Stimulated activated CD4-positive, alpha-beta T cell treated with anti-CD3 and anti-CD28 coated beads, Interleukin-12 subunit alpha, Interleukin-12 subunit beta, amount 100 ng/mL, for 24 hours (primary cell): ENCODE results near the gene NAA11.

ENCODE experiments used
- DNase-seq, 2 experiments: peaks; one replicate each; pipeline ENCODE4 v3.0.0-alpha.2; 2020; ENCODE audit warnings: low read depth in 2 of 2

The NAA11 gene

DNA sequence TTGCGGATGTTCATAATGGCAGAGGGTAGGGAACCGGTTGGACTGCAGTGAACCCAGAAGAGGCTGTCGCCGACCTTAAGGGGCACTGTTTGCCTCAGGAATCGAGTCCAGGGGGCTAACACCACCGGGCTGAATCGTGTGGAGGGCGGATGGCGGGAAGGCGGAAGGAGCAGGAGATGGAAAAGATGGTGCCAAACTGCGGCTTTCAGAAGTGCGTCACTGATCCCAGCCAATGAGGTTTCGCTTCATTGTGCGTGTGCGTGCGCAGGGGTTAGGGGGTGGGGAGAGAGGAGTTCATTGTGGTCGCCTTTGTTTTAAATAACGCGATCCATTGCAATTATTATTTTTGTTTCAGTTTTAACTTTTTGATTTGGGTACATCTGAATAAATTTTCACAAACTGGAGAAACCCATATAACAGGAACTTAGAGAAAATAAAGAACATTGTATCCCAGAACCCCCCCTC is at the start of gene NAA11:
Gene NAA11, minus strand, starts transcription at position 198 of the 465 bp plus-strand sequence. Its CDS starts 184 bp downstream, at position 14.
- no peak for DNase-seq

DNA sequence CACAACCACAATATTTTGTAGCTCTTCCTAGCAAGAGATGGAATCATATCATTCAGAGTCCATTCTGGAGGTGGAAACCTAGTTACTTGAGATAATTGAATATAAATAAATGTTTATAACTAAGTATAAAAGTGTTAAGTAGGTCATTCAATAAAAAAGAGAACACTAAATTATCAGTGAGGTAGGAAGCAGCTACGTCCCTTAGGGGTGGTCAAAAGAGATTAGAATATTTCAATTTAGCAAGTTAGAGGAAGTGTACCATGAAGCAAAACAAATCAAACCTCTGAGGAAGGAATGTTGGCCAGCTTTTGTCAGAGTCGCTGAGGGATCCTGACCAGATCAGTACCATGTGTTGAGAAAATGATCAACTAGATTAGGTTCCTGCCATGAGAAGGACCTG is 44.2 kb upstream of the NAA11 start:
- DNase-seq: no peak

- no peak for DNase-seq
Measured at GRCh38 chr4:79367096-79367495, 41.2 kb upstream of the NAA11 start.

DNA sequence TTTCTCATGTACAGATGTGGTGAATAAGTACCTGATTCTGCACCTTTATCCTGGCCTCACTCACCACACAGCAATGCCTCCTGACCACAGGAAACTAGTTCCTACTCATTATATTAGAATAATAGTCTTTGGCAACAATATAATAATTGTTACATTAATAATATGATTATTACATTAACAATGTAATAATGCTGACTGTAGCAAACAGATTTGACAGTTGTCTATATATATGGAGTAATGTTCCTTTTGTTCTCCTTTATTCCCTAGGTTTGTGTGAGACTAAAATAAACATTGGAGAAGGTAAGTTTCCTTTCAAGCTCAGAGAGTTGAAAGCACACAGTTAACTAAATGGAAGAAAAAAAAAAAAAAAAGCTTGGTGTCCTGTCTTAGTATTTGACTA is 40.6 kb upstream of the NAA11 start:
- DNase-seq: no peak

- no peak for DNase-seq
Measured at GRCh38 chr4:79364061-79364460, 38.2 kb upstream of the NAA11 start.

- DNase-seq: no peak
Measured at GRCh38 chr4:79362626-79363025, 36.8 kb upstream of the NAA11 start.

DNA sequence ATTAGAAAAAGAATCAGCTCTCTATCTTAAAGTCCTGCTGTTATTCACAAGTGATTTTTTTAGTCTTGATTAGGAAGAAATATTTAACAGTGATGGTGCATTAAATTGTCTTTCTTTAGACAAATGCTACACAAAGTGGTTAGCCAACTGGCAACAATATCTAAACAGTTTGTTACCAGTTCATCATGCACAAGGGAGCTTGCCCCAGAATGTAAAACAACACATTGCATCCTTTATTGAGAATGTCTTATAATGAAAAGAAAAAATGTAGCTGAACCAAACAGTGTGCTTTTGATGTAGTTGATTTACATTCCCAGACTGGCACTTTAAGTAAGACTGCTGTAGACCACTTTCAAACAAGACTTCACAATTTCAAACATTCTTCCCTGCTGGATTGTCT is 34.1 kb upstream of the NAA11 start:
- DNase-seq: no peak

GRCh38 chr4:79358438-79358837 is 32.6 kb upstream of the NAA11 start:
- no peak for DNase-seq

DNA sequence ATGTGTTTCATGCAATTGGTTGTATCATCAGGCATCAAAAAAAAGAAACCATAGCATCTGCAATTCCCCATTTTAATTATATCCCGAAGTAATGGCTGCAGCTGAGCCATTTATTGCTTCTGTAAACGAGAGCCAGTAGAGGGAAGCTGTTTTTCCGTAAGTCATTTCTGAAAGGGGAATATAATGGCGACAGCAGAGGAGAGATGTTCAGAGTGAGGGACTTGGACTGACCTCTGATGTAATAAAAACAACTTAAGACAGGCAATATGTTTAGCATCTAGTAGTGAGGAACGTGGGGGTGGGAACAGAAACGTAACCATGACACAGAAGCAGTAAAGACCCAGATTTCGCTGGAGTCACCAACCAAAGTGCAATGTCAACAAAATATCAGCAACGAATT is 31.5 kb upstream of the NAA11 start:
- DNase-seq: no peak

GRCh38 chr4:79353075-79353474 is 27.2 kb upstream of the NAA11 start:
- no peak for DNase-seq

GRCh38 chr4:79348405-79348804 is 22.5 kb upstream of the NAA11 start:
- no peak for DNase-seq

DNA sequence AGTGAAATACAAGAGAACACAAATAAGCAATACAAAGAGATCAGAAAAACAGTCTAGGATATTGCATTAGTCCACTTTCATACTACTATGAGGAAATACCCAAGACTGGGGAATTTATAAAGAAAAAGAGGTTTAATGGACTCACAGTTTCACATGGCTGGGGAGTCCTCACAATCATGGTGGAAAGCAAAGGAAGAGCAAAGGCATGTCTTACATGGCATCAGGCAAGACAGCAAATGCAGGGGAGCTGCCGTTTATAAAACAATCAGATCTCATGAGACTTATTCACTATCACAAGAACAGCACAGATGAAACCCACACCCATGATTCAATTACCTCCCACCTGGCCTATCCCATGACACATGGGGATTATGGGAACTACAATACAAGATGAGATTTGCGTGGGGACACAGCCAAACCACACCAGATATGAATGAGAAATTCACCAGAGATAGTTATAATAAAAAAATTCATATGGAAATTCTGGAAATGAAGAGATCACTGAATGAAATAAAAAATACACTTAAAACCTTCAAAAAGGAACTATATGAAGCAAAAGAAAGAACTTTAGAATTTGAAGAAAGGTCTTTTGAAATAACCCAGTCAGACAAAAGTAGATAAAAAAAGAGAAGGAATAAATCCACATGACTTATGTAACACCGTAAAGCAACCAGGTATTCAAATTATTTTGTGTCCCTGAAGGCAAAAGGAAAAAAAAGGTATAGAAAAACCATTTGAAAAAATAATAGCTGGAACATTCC is 16.2 kb upstream of the NAA11 start:
- no peak for DNase-seq

- DNase-seq: no peak
Measured at GRCh38 chr4:79340568-79340967, 14.7 kb upstream of the NAA11 start.

DNA sequence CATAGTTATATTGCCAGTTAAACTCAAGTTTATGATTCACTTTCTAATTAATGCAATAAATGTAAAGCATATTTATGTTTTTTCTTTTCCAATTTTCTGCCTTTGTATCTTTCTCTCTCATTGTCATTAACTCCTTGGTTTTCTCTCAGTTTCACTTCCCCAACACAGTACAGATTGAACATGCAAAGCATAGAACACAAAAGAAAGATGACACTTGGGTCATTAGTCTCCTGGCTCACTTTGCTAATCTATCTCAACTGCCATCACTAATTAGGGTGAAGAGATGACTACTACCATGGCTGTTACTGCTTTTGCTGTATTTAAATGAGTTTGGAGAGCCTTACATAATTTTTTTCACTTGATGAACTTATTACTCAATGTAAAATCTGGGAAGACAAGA is 12.3 kb upstream of the NAA11 start:
- DNase-seq: no peak

- DNase-seq: no peak
Measured at GRCh38 chr4:79334783-79335182, 8.9 kb upstream of the NAA11 start.

DNA sequence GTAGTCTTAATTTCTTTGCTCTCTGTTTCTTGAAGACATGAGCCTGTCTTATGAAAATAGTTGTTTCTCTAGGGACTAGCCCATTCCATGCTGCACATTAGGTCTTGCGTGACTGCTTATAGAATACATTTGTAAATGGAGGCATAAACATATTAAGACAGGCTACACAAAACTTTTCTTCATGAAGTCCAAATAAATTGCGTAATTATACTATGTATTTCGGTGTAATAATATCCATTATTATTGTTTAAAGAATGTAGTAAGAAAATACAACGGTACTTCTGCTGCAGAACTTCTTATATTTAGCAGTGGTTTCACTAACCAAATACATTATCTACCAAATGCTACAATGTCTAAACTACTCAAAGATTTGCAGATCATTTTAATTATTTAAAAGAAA is 8.5 kb upstream of the NAA11 start:
- DNase-seq: no peak

DNA sequence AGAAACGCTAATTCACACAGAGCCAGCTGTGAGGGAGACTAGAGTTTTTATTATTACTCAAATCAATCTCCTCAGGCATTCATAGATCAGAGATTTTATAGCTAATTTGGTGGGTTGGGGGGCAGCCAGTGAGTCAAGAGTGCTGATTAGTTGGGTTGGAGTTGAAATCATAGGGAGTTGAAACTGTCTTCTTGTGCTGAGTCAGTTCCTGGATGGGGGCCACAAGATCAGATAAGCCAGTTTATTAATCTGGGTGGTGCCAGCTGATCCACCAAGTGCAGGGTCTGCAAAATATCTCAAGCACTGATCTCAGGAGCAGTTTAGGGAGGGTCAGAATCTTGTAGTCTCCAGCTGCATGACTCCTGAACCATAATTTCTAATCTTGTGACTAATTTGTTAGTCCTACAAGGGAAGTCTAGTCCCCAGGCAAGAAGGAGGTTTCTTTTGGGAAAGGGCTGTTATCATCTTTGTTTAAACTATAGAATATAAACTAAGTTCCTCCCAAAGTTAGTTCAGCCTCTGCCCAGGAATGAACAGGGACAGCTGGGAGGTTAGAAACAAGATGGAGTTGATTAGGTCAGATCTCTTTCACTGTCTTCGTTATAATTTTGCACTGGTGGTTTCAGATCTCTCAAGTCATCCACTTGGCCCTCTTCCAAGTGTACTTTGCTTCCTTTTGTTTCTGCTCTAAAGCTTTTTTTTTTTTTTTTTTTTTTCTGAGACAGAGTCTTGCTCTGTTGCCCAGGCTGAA is 5.4 kb upstream of the NAA11 start:
- no peak for DNase-seq

GRCh38 chr4:79330720-79331119 is 4.9 kb upstream of the NAA11 start:
- no peak for DNase-seq

- no peak for DNase-seq
Measured at GRCh38 chr4:79325436-79325835, 425 bp downstream of the NAA11 start.

DNA sequence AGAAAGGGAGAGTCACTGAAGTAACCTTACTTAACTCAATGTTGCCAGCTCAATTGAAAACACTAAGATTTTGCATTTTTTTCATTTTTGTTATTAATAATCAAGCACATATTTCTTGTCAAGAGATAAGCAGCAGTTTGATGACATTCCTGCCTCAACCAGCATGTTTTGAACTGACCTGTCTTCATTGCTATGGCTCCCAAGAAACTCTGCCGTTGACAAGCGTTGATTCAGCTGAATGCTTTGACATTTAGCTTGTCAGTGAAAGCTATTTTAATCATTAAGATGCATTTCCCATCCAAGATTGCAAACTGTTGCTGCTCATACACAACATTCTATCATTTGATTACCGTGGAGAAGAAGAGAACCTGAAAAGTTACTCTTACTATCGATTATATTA is 5.9 kb downstream of the NAA11 start:
- DNase-seq: no peak

DNA sequence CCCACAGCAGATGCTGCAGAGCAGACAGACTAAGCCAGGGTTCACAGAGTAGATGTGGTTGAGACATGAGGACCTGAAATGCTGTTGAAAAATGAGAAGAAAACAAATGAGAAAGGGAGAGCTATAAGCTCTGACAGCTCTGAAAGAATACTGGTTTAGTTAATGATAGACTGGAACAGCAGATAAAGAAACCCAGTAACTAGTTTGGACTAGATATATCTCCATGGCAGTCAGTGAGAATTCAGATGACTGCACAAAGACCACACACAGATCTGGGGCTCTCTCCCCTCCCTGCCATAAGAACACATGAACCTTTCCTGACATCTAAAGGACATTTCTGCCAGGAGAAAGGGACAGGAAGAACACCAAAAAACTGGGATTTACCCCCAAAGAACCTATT is 8.2 kb downstream of the NAA11 start:
- no peak for DNase-seq

GRCh38 chr4:79315891-79316290 is 10.0 kb downstream of the NAA11 start:
- DNase-seq: no peak

- no peak for DNase-seq
Measured at GRCh38 chr4:79311279-79311678, 14.6 kb downstream of the NAA11 start.
